Mucosa of gallbladder (tissue), 1 donor: ENCODE data around the gene RAP1GAP2. TPM values are rescaled to one million over a fixed set of nuclear protein-coding genes. Genes with fewer than 3 reads are reported as not detected.
A peak's percentile ranks its signal among the peaks of the same experiment; 100 is the strongest.

ENCODE experiments used
- DNase-seq: peaks from one replicate; pipeline ENCODE4 v3.0.0-alpha.2; 2020; ENCODE audit warnings: low spot score
- total RNA-seq: library from RNA; stranded (reverse); gene quantifications from one replicate; pipeline ENCODE4 v1.2.1, GENCODE V29; 2021
- donor health status: DM: no; HTN: no; CAD: no.

Gene RAP1GAP2
- total RNA-seq, 1 donor from 2014 or later = 32.8 TPM

GRCh38 chr17:2786176-2786881 is 9.9 kb upstream of the RAP1GAP2 start:
- DNase-seq = peak; percentile 84

GRCh38 chr17:2789700-2790099 is 6.5 kb upstream of the RAP1GAP2 start:
- DNase-seq = no peak

- DNase-seq = no peak
These were observed 3.7 kb upstream of the RAP1GAP2 start for GRCh38 chr17:2792366-2793169.

- no peak for DNase-seq
These were observed 2.0 kb upstream of the RAP1GAP2 start for GRCh38 chr17:2794111-2794803.

GRCh38 chr17:2795441-2796163 is 636 bp upstream of the RAP1GAP2 start:
- no peak for DNase-seq

GRCh38 chr17:2797226-2797625 is 988 bp downstream of the RAP1GAP2 start:
- no peak for DNase-seq

GRCh38 chr17:2797637-2798036 is 1.4 kb downstream of the RAP1GAP2 start:
- no peak for DNase-seq

- no peak for DNase-seq
These were observed 1.9 kb downstream of the RAP1GAP2 start for GRCh38 chr17:2798188-2798587.

GRCh38 chr17:2798678-2799077 is 2.4 kb downstream of the RAP1GAP2 start:
- DNase-seq = no peak

- DNase-seq = no peak
These were observed 3.4 kb downstream of the RAP1GAP2 start for GRCh38 chr17:2799653-2800052.

GRCh38 chr17:2800367-2800766 is 4.1 kb downstream of the RAP1GAP2 start:
- DNase-seq = no peak

GRCh38 chr17:2801841-2802240 is 5.6 kb downstream of the RAP1GAP2 start:
- DNase-seq = no peak

- DNase-seq = no peak
These were observed 6.3 kb downstream of the RAP1GAP2 start for GRCh38 chr17:2802574-2802973.

- no peak for DNase-seq
These were observed 7.1 kb downstream of the RAP1GAP2 start for GRCh38 chr17:2803386-2803785.

GRCh38 chr17:2803971-2804370 is 7.7 kb downstream of the RAP1GAP2 start:
- no peak for DNase-seq

GRCh38 chr17:2804912-2805311 is 8.7 kb downstream of the RAP1GAP2 start:
- DNase-seq = no peak

- DNase-seq = no peak
These were observed 9.7 kb downstream of the RAP1GAP2 start for GRCh38 chr17:2805961-2806360.

GRCh38 chr17:2808367-2809335 is 12.4 kb downstream of the RAP1GAP2 start:
- no peak for DNase-seq

GRCh38 chr17:2809337-2809736 is 13.1 kb downstream of the RAP1GAP2 start:
- no peak for DNase-seq

- no peak for DNase-seq
These were observed 17.8 kb downstream of the RAP1GAP2 start for GRCh38 chr17:2814049-2814448.
